K562 (cell line): ENCODE results near the gene TMEM245. TPM values are rescaled to one million over a fixed set of nuclear protein-coding genes. Genes with fewer than 3 reads are reported as not detected.

Source experiments
- ATAC-seq: fragments of 200-7000 bp; cut with Tn5 transposase; 3 replicates; pipeline ENCODE4 v1.9.1; 2020; ENCODE audit warnings: moderate library complexity
- BruUV-seq: library from RNA; stranded (reverse); fragments of 400-500 nt; replicated peaks from 2 replicates; lab custom pipeline; 2021; lab: Mats Ljungman, UMichigan
- CTCF ChIA-PET: fragments of 300-600 bp; formaldehyde crosslinking; extraction: SDS; loops from one replicate; lab custom pipeline; 2021; ENCODE audit warnings: low intra/inter-chr PET ratio; lab: Yijun Ruan, JAX
- POLR2A ChIA-PET: fragments of 300-600, 350-650 bp; sonication (Branson Sonifier 250); formaldehyde crosslinking; extraction: SDS; loops from one replicate; lab custom pipeline; 2021; ENCODE audit warnings: antibody characterized with exemption, inconsistent platforms; lab: Yijun Ruan, JAX
- DNase-seq, 4 experiments: peaks; one replicate each; pipeline versions ENCODE4 v3.0.0 to v3.0.0-alpha.2; 2011 to 2018; ENCODE audit warnings: low spot score in 3 of 4, mixed read lengths in 3 of 4; ENCODE audit errors: extremely low read depth in 1 of 4
- FAIRE-seq: peaks from 2 replicates; lab custom pipeline; 2011; peaks lifted over from hg19 to GRCh38; lab: Jason Lieb, UNC
- H2AFZ ChIP-seq: 2 replicates; pipeline ENCODE4 v1.6.0; 2011; ENCODE audit warnings: low read depth, low read length, control low read depth, inconsistent platforms
- H3K27ac ChIP-seq: fragments of 200-600 bp; 3 replicates; pipeline ENCODE4 v1.8.0; 2011; ENCODE audit warnings: low read depth, mild to moderate bottlenecking, control low read depth, inconsistent platforms, low read length, moderate library complexity, mixed read lengths; ENCODE audit errors: extremely low read depth
- H3K27me3 ChIP-seq, 2 experiments: fragments of 300-600 bp in 1 of 2; 2 replicates in 1 of 2; 3 replicates in 1 of 2; pipeline versions ENCODE4 v1.6.0 to v1.8.0; 2011; ENCODE audit warnings: inconsistent platforms in 2 of 2, low read length in 2 of 2, mild to moderate bottlenecking in 1 of 2, mixed read lengths in 1 of 2, moderate library complexity in 1 of 2; ENCODE audit not compliant: control insufficient read depth in 2 of 2, insufficient read depth in 2 of 2
- H3K36me3 ChIP-seq: fragments of 300-600 bp; 3 replicates; pipeline ENCODE4 v1.8.0; 2011; ENCODE audit warnings: mild to moderate bottlenecking, low read length, inconsistent platforms; ENCODE audit not compliant: control insufficient read depth, insufficient read depth
- H3K4me1 ChIP-seq, 2 experiments: fragments of 200-600 bp in 1 of 2; replicated peaks in 1 of 2; 2 replicates in 1 of 2; 3 replicates in 1 of 2; pipeline versions ENCODE4 v1.5.1 to v1.8.0; 2011; ENCODE audit warnings: inconsistent platforms in 2 of 2, low read length in 2 of 2, mild to moderate bottlenecking in 1 of 2, mixed read lengths in 1 of 2, moderate library complexity in 1 of 2; ENCODE audit not compliant: control insufficient read depth in 2 of 2, insufficient read depth in 2 of 2
- H3K4me2 ChIP-seq: 2 replicates; pipeline ENCODE4 v1.6.1; 2011; ENCODE audit warnings: low read length, control low read depth, inconsistent platforms, mixed read lengths; ENCODE audit not compliant: insufficient read depth
- H3K4me3 ChIP-seq: fragments of 200-600 bp; sonication (generic), shearing (Covaris generic); 2 replicates; pipeline ENCODE4 v1.5.1; 2016; ENCODE audit warnings: control low read depth, inconsistent platforms
- H3K79me2 ChIP-seq: fragments of 200-600 bp; 3 replicates; pipeline ENCODE4 v1.8.0; 2011; ENCODE audit warnings: low read length, inconsistent platforms; ENCODE audit not compliant: control insufficient read depth, insufficient read depth
- H3K9ac ChIP-seq, 2 experiments: 2 replicates each; pipeline versions ENCODE4 v1.6.0 to v1.6.1; 2011; ENCODE audit warnings: low read depth in 2 of 2, low read length in 2 of 2, control low read depth in 1 of 2, inconsistent platforms in 1 of 2, mild to moderate bottlenecking in 1 of 2, mixed read lengths in 1 of 2; ENCODE audit not compliant: insufficient read depth in 1 of 2
- H3K9me1 ChIP-seq: one replicate; pipeline ENCODE4 v1.6.0; 2011; ENCODE audit warnings: inconsistent platforms, mild to moderate bottlenecking, low read length, moderate library complexity; ENCODE audit not compliant: control insufficient read depth, insufficient read depth
- H3K9me3 ChIP-seq: replicated peaks from 2 replicates; pipeline ENCODE4 v1.5.1; 2011; ENCODE audit warnings: low read depth, low read length, inconsistent platforms; ENCODE audit not compliant: control insufficient read depth, insufficient read depth
- H4K20me1 ChIP-seq: replicated peaks from 2 replicates; pipeline ENCODE4 v1.6.1; 2011; ENCODE audit warnings: low read length, inconsistent platforms, mixed read lengths; ENCODE audit not compliant: control insufficient read depth, insufficient read depth
- BRCA1 ChIP-seq, 2 experiments: fragments of 450-650 bp in 1 of 2; sonication (generic) in 1 of 2; formaldehyde crosslinking in 1 of 2; IDR thresholded peaks; 2 replicates each; pipeline versions ENCODE4 v1.5.0 to v1.6.1; 2017 to 2020; ENCODE audit warnings: mild to moderate bottlenecking in 1 of 2, missing genetic modification reagents in 1 of 2
- IRF2 ChIP-seq: sonication (generic); formaldehyde crosslinking; IDR thresholded peaks from 2 replicates; pipeline ENCODE4 v1.8.1; 2022; ENCODE audit warnings: mild to moderate bottlenecking, missing genetic modification reagents
- KLF6 ChIP-seq: fragments of 250-450 bp; sonication (Bioruptor Pico); IDR thresholded peaks from 2 replicates; pipeline ENCODE4 v1.4.0; 2020; ENCODE audit warnings: mild to moderate bottlenecking, moderate library complexity, borderline replicate concordance
- LCOR ChIP-seq: sonication (generic); formaldehyde crosslinking; IDR thresholded peaks from 2 replicates; pipeline ENCODE4 v1.8.0; 2022; ENCODE audit warnings: mild to moderate bottlenecking, missing genetic modification reagents
- MTA3 ChIP-seq: fragments of 450-650 bp; formaldehyde crosslinking; IDR thresholded peaks from 2 replicates; pipeline ENCODE4 v1.6.1; 2017; ENCODE audit warnings: mild to moderate bottlenecking, borderline replicate concordance
- NUFIP1 ChIP-seq: fragments of 450-650 bp; IDR thresholded peaks from 2 replicates; pipeline ENCODE4 v1.6.1; 2018; ENCODE audit not compliant: partially characterized antibody
- RBFOX2 ChIP-seq: fragments of 200-400 bp; formaldehyde crosslinking; IDR thresholded peaks from 2 replicates; pipeline ENCODE4 v1.6.1; 2017; ENCODE audit warnings: low read depth, mild to moderate bottlenecking, low read length, moderate library complexity
- RNF2 ChIP-seq: sonication (generic); IDR thresholded peaks from 2 replicates; pipeline ENCODE4 v1.6.1; 2016
- SETDB1 ChIP-seq: IDR thresholded peaks from one replicate; pipeline ENCODE4 v1.6.1; 2012; ENCODE audit warnings: low read length, control low read depth, inconsistent platforms
- SIRT6 ChIP-seq: IDR thresholded peaks from one replicate; pipeline ENCODE4 v1.6.1; 2012; ENCODE audit warnings: low read depth, mild to moderate bottlenecking, control low read depth, inconsistent platforms, low read length, moderate library complexity
- SMC3 ChIP-seq: conservative IDR thresholded peaks from 2 replicates; pipeline ENCODE4 v1.6.1; 2011; ENCODE audit warnings: low read depth, low read length, improper control_type of control experiment; ENCODE audit not compliant: insufficient read depth
- TAF15 ChIP-seq: fragments of 200-400 bp; formaldehyde crosslinking; IDR thresholded peaks from 2 replicates; pipeline ENCODE4 v1.6.1; 2017; ENCODE audit warnings: mild to moderate bottlenecking, low read depth, low read length, moderate library complexity
- ZEB2 ChIP-seq: fragments of 450-650 bp; IDR thresholded peaks from 2 replicates; pipeline ENCODE4 v1.6.1; 2016
- ZNF133 ChIP-seq: fragments of 250-450 bp; sonication (Bioruptor Pico); IDR thresholded peaks from 2 replicates; pipeline ENCODE4 v1.4.0; 2020; ENCODE audit warnings: mild to moderate bottlenecking
- WGBS: fragments of 100-300 bp; shearing (Covaris generic); methylation state at CpG from one replicate; pipeline ENCODE4 v1.1.6; 2016; ENCODE audit warnings: low coverage, mixed read lengths; ENCODE audit not compliant: insufficient coverage; ENCODE audit errors: missing lambda C conversion rate; 5-methylcytosine and 5-hydroxymethylcytosine counted together
- in situ Hi-C: fragments of 300-500 bp; cut with MboI; formaldehyde crosslinking; loops from 4 replicates; pipeline ENCODE4 v1.15.0; 2018; ENCODE audit warnings: inconsistent platforms, mixed read lengths
- intact Hi-C: fragments of 100-400 bp; cut with micrococcal nuclease; formaldehyde crosslinking; loops from 2 replicates; pipeline ENCODE4 v1.14.2; 2022
- polyA plus RNA-seq, 8 experiments: library from polyadenylated mRNA; depleted of rRNA in 4 of 8; stranded (reverse) in 5 of 8; unstranded in 3 of 8; fragments of >200 nt; fragmentation: Nextera tagmentation in 2 of 8; fragmentation: Illumina TruSeq in 1 of 8; extraction: Ambion mirVana in 2 of 8; extraction: Trizol in 1 of 8; gene quantifications; 2 replicates each; pipeline versions ENCODE4 v1.2.1 to v1.2.3, GENCODE V29; 2011 to 2014; ENCODE audit warnings: inconsistent platforms in 1 of 8, missing spikeins in 1 of 8
- total RNA-seq, 7 experiments: library from RNA; depleted of rRNA in 6 of 7; stranded (reverse); fragments of >200 nt in 6 of 7; fragmentation: Illumina TruSeq in 2 of 7; extraction: Trizol in 2 of 7; gene quantifications; 2 replicates each; pipeline versions ENCODE4 v1.2.1 to v1.2.3, GENCODE V29; 2011 to 2021; ENCODE audit warnings: low replicate concordance in 1 of 7
- TF ChIP-seq, protein P1 (sequence below), 2 experiments: fragments of 250-450 bp in 1 of 2; fragments of 450-650 bp in 1 of 2; sonication (Bioruptor Pico) in 1 of 2; IDR thresholded peaks; 2 replicates each; pipeline versions ENCODE4 v1.6.1 to v1.8.0; 2016 to 2021; ENCODE audit warnings: mild to moderate bottlenecking in 2 of 2, moderate library complexity in 2 of 2, missing compliant biosample characterization in 1 of 2, missing genetic modification characterization in 1 of 2
- TF ChIP-seq, protein P2 (sequence below): fragments of 450-650 bp; IDR thresholded peaks from 2 replicates; pipeline ENCODE4 v1.6.1; 2018; ENCODE audit not compliant: partially characterized antibody
- TF ChIP-seq, protein P3 (sequence below): sonication (generic); formaldehyde crosslinking; IDR thresholded peaks from 2 replicates; pipeline ENCODE4 v1.8.0; 2022; ENCODE audit warnings: mild to moderate bottlenecking, missing genetic modification reagents, borderline replicate concordance

TMEM245 gene
- total and polyA plus RNA-seq, 9 of the 15 experiments (the other 6 are each of a cell fraction or from before 2014, with no cell fraction given) = 8.5 to 43.2 (median 24.3) TPM

DNA sequence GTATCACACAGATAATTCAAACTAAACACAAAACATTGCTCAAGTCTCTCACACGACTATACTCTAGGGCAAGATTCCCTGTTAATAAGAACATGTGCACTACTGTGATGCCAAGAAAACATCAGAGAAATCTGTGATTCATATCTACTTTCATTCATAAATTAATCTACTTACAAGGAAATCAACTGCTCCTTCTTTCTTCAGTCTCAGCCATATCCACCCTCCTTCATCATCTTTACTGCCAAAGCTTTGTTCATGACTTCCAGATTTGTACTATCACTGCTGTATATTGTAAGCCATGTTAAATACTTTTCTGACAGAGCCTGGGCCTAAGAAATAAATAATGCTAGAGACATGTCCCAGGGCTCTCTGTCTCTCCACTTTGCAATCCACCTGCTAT, 141.5 kb downstream of the TMEM245 start (continued):
- TF ChIP-seq SETDB1 (no peak), RNF2 (no peak), SIRT6 (no peak), LCOR (no peak), SMC3 (no peak), IRF2 (CRISPR knock-in tag) (no peak)
- TF ChIP-seq, all 486 proteins: peak for 0

DNA sequence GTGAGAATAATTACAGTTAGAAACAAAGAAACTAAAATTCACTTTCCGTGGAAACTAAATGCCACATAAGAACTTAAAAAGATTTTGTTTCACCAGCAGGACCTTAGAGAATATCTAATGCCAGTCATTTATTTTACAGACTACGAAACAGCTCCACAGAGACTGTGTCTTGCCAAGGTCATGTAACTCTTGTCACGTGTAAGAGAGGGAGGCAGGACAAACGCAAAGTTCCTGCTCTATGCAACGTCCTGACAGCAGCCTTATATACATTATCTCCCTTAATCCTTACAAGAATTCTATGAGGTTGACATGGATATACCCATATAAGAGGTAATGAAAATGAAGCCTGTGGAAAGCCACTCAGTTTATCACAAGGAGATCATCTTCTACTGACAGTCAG, 145.9 kb downstream of the TMEM245 start:
- no peaks in the 10 kb centered on the region for H3K79me2 ChIP-seq
- no peak for FAIRE-seq
- ChIA-PET POLR2A (interaction anchor here (0.8 kb wide), 1 partner anchor 10 kb away, joined by 5 read pairs; no protein-coding TSS in a partner anchor), CTCF (no interaction called here)
- no peak for ATAC-seq
- no peaks in the 10 kb centered on the region for H3K4me1 ChIP-seq
- H3K4me3 ChIP-seq = no peak overlapping the region
- no peak overlapping the region for H2AFZ ChIP-seq
- no peaks in the 10 kb centered on the region for H3K27me3 ChIP-seq
- no peaks in the 10 kb centered on the region for H4K20me1 ChIP-seq
- H3K27ac ChIP-seq = no peak overlapping the region
- H3K9me1 ChIP-seq = no peaks in the 10 kb centered on the region
- BruUV-seq = no TSS peak
- in situ Hi-C loops (no loop called here), intact Hi-C loops (no loop called here)
- H3K9me3 ChIP-seq = no peaks in the 10 kb centered on the region
- H3K9ac ChIP-seq = no peak overlapping the region
- 80% methylated on average over 5 of the region's 5 CpGs for WGBS
- H3K36me3 ChIP-seq = peaks cover 37% of the 10 kb centered on the region
- H3K4me2 ChIP-seq = no peak overlapping the region
- TF ChIP-seq KLF6 (CRISPR knock-in tag) (no peak), BRCA1 (IDR thresholded peaks at IDR 0.05) (no peak), BRCA1 (CRISPR knock-in tag; IDR thresholded peaks at IDR 0.05) (no peak), ZEB2 (no peak), NUFIP1 (no peak), RBFOX2 (no peak), TAF15 (no peak), ZNF133 (CRISPR knock-in tag) (no peak), MTA3 (no peak)
- TF ChIP-seq, protein P1, sequence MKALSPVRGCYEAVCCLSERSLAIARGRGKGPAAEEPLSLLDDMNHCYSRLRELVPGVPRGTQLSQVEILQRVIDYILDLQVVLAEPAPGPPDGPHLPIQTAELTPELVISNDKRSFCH (CRISPR knock-in tag; IDR thresholded peaks at IDR 0.05) = no peak
- TF ChIP-seq, protein P1 (tag; IDR thresholded peaks at IDR 0.05) = no peak
- TF ChIP-seq, protein P2, sequence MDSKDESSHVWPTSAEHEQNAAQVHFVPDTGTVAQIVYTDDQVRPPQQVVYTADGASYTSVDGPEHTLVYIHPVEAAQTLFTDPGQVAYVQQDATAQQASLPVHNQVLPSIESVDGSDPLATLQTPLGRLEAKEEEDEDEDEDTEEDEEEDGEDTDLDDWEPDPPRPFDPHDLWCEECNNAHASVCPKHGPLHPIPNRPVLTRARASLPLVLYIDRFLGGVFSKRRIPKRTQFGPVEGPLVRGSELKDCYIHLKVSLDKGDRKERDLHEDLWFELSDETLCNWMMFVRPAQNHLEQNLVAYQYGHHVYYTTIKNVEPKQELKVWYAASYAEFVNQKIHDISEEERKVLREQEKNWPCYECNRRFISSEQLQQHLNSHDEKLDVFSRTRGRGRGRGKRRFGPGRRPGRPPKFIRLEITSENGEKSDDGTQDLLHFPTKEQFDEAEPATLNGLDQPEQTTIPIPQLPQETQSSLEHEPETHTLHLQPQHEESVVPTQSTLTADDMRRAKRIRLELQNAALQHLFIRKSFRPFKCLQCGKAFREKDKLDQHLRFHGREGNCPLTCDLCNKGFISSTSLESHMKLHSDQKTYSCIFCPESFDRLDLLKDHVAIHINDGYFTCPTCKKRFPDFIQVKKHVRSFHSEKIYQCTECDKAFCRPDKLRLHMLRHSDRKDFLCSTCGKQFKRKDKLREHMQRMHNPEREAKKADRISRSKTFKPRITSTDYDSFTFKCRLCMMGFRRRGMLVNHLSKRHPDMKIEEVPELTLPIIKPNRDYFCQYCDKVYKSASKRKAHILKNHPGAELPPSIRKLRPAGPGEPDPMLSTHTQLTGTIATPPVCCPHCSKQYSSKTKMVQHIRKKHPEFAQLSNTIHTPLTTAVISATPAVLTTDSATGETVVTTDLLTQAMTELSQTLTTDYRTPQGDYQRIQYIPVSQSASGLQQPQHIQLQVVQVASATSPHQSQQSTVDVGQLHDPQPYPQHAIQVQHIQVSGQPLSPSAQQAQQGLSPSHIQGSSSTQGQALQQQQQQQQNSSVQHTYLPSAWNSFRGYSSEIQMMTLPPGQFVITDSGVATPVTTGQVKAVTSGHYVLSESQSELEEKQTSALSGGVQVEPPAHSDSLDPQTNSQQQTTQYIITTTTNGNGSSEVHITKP = no peak
- TF ChIP-seq, protein P3, sequence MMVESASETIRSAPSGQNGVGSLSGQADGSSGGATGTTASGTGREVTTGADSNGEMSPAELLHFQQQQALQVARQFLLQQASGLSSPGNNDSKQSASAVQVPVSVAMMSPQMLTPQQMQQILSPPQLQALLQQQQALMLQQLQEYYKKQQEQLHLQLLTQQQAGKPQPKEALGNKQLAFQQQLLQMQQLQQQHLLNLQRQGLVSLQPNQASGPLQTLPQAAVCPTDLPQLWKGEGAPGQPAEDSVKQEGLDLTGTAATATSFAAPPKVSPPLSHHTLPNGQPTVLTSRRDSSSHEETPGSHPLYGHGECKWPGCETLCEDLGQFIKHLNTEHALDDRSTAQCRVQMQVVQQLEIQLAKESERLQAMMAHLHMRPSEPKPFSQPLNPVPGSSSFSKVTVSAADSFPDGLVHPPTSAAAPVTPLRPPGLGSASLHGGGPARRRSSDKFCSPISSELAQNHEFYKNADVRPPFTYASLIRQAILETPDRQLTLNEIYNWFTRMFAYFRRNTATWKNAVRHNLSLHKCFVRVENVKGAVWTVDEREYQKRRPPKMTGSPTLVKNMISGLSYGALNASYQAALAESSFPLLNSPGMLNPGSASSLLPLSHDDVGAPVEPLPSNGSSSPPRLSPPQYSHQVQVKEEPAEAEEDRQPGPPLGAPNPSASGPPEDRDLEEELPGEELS (CRISPR knock-in tag) = no peak
- no peak for DNase-seq
